ENCODE measurements around the gene SLC48A1.
"Not testable (repeated sequence)": the region's sequence is repeated elsewhere in the genome, so short reads cannot be mapped to it uniquely, and the experiment has no call there.

DNA sequence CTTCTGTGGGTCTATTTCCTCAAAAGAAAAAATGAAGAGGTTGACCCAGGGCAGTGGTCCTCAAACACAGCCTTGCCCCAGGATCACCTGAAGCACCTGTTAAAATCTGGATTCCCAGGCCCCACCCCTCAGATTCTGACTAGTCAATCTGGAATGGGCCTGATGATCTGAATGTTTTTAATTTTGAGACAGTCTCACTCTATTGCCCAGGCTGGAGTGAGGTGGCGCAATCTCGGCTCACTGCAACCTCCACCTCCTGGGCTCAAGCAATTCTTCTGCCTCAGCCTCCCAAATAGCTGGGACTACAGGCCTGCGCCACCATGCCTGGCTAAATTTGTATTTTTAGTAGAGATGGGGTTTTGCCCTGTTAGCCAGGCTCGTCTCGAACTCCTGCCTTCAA is 42.4 kb downstream of the SLC48A1 start:
- TF ChIP-seq, protein P1, sequence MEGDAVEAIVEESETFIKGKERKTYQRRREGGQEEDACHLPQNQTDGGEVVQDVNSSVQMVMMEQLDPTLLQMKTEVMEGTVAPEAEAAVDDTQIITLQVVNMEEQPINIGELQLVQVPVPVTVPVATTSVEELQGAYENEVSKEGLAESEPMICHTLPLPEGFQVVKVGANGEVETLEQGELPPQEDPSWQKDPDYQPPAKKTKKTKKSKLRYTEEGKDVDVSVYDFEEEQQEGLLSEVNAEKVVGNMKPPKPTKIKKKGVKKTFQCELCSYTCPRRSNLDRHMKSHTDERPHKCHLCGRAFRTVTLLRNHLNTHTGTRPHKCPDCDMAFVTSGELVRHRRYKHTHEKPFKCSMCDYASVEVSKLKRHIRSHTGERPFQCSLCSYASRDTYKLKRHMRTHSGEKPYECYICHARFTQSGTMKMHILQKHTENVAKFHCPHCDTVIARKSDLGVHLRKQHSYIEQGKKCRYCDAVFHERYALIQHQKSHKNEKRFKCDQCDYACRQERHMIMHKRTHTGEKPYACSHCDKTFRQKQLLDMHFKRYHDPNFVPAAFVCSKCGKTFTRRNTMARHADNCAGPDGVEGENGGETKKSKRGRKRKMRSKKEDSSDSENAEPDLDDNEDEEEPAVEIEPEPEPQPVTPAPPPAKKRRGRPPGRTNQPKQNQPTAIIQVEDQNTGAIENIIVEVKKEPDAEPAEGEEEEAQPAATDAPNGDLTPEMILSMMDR (IDR thresholded peaks at IDR 0.05) = not testable (repeated sequence)
- not testable (repeated sequence) for TF ChIP-seq POLR2A, POLR2AphosphoS5, EP300 (IDR thresholded peaks at IDR 0.05)
